ENCODE results near the gene C1orf210.

The C1orf210 gene

DNA sequence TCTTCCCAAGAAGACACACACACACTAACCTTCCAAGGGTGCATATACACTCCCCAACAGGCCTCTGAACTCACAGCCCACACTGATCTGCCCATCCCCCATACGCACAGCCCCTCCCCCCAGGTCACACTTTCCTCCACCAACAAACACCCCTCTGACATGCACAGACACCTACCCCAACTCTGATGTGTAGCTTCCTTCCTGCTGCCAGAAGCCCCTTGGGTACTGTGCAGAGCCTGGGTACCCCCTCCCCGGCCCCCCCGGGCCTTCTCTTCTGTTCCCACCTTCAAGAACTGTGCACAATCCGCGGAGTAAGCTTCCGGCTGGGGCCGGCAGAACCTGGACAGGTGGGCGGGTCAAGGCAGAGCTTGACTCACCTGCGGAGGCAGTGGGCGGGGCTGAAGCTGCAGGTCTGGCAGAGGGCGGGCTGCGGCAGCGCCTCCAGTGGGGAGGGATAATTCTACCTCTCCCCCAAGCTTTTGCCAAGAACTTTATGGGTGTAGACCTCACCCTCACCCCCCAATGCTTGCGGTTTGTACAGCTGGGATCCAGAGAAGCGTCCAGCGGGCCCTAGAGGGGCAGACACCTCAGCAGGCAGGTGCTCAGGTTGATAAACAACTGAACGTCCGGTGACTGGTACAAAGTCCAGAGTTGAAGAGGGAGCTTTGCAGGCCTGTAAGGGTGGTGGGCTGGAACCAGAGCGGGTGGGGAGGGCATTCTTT is at the start of gene C1orf210:
TSS of gene C1orf210 (minus strand) at position 313 of the 722 bp plus-strand sequence. CDS start 2,311 bp downstream, outside the sequence.
- DNase-seq = no peak

DNA sequence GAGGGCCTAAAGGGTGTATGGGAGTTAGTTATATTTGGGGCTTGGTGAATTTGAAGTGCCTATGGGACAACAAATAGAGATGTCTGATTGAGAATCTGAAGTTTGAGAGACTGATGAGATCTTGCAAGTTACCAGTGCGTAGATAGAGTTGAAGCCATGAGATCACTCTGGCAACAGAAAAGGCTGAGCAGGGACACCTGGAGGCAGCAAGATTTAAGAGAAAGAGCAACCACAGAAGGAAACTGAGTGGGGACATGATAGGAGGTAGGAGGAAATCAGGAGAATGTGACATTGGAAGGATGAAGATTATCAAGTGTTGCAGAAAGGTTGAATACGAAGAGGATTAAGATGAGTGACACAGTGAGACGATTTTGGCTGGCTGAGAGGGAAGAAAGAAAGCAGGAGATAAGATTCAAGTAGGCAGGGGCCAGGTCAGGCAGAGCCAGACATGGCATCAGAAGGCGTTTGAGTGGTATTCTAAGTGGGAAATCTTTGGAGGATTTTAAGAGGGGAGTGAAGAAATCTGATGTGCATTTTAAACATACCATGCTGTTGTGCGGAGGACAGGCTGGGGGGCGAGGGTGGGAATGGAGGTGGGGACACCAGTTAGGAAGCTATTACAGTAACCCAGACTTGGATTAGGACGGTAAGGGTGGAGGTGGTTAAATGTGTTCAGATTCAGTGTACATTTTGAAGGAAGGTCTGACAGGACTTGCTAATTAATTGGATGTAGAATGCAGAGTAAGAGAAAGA is 49.2 kb upstream of the C1orf210 start:
- no peak for DNase-seq

DNA sequence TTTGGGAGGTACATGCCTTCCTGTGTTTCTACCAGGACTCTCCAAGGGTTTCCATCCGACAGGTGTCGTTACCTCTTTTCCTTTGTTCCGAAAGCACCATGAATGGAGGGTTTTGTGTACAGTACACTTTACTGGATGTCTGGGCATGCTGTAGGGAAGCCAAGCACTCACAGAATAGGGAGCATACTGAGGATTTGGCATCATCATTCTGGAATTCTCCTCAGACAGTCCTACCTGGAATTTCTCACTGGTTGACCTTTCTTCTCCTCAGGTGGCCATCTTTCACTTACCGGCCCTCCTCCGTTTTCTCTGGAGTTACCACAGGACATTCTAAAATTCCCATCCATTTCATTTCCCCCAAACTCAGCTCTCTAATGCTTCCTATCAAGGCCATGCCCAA is 46.3 kb upstream of the C1orf210 start:
- DNase-seq = no peak

DNA sequence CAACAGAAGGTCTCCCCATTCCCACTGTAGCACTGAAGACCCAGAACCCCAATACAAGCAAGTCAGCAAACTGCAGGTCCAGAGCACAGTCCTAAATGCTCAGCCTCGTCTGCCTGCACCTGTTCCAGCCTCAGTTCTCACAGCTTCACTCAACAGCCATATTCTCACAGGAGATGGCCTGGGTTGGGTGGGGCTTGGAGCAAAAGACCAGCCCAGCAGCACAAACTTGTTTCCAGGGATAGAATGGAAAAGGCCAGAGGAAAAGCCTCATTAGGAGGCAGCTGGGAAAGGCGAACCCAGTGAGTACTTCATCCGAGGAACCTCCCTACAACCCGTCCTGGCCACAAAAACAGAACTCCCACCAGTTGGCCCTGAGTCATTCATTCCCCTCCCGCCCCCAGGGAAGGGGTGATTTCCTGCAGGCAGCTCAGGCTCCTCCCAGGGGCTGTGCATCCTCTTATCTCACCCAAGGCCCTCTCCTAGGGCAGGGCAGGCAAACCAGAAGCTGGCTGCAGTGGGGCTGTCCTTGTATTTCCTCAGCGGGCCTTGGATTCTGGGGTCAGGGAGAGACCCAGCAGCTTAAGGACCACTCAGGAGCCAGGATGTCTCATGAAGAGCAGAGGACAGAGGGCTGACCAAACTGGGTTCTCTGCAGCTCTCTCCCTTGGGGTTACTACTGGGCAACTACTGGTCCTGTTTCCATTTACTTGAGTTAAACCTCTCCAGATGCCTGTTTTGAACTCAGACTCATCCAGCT is 44.8 kb upstream of the C1orf210 start:
- peak; percentile 29 for DNase-seq

DNA sequence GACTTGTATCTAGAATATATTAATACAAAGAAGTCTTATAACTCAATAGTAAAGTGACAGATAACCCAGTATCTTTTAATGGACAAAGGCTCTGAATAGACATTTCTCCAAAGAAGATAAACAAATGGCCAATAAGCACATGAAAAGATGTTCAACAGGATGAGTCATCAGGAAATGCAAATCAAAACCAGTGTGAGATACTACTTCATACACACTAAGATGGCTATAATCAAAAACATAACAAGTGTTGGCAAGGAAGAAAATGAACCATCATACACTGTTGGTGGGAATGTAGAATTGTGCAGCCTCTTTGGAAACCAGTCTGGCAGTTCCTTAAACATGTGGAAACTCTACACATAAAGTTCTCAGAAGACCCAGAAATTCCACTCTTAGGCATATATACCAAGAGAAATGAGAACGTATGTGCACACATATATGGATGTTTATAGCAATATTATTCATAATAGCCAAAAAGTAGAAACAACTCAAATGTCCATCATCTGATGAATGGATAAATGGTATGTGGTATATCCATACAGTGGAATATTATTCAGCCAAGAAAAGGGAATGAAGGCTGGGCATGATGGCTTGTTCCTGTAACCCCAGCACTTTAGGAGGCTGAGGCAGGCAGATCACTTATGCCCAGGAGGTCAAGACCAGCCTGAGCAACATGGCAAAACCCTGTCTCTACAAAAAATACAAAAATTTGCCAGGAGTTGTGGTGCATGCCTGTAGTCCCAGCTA is 42.3 kb upstream of the C1orf210 start:
- no peak for DNase-seq

DNA sequence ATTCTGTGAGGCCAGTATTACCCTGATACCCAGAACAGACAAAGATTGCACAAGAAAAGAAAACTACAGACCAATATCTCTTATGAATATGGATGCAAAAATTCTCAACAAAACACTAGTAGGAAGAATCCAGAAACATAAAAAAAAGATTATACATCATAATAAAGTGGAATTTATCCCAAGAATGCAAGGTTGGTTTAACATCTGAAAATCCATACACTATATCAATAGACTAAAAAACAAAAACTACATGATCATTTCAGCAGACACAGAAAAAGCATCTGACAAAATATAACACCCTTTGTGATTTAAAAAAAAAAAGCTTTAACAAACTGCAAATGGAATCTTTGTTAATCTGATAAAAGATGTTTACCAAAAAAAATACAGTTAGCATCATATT is 40.0 kb upstream of the C1orf210 start:
- DNase-seq = no peak

DNA sequence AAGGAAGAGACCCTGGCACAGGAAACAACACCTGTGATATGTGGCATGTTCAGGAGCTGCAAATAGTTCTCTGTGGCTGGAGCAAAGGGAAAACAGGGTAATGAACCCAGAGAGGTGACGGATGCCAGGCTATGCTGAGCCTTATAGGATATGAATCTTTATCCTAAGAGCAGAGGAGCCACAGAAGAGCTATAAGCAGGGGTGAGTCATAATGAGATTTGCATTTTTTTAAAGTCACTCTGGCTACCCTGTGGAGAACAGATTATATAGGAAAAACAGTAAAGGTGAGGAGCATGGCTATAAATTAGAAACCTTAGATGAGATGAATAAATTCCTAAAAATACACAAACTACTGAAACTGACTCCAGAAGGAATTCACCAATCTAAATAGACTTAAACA is 39.4 kb upstream of the C1orf210 start:
- no peak for DNase-seq

DNA sequence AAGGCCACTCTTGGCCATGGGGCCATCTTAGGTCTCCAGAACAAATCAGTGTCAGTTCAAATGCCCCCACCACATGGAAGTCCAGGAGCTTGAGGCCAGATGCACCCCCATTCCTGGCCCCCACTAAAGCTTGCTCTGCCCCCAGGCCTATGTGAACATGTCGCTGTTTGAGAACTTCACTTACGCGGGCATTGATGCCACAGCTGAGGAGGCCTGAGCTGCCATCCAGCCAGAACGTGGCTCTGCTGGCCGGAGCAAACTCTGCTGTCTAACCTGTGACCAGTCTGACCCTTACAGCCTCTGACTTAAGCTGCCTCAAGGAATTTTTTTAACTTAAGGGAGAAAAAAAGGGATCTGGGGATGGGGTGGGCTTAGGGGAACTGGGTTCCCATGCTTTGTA is 37.1 kb upstream of the C1orf210 start:
- DNase-seq = no peak

DNA sequence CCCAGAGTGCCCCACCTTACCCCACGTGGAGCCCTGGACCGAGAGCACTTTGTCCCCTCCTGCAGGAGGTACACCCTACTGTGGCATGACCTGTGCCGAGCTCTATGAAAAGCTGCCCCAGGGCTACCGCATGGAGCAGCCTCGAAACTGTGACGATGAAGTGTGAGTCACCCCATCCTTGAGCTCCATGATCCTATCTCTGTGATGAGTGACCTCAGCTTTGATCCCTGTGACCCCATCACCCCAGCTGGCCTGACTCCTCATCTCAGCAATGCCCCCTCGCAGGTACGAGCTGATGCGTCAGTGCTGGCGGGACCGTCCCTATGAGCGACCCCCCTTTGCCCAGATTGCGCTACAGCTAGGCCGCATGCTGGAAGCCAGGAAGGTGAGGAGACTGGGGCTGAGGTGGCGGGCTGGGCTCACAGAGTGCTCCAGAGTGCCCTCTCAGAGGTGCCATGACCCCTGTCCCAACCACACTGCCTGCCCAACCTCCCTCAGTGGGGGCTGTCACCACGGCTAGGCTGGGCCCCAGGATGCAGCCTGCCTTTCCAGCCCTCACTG is 36.0 kb upstream of the C1orf210 start:
- DNase-seq = no peak

DNA sequence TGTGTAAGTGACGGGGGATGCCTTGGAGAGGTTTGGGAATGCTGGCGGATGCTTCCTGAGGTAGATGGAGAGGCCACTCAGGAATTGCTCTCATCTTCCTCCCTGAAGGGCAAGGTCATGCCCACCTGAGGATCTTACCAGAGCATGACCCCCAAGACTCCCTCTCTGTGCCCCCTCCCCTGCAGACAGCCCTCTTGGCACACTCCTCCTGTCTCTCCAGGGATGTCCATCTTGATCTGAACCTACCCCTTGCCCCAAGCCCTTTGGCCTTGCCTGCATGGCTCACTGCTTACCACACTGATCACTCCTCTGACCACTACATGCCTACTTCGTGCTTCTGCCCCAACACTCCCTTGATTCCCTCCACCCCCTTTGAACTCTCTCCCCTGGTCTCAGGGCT is 34.4 kb upstream of the C1orf210 start:
- no peak for DNase-seq

DNA sequence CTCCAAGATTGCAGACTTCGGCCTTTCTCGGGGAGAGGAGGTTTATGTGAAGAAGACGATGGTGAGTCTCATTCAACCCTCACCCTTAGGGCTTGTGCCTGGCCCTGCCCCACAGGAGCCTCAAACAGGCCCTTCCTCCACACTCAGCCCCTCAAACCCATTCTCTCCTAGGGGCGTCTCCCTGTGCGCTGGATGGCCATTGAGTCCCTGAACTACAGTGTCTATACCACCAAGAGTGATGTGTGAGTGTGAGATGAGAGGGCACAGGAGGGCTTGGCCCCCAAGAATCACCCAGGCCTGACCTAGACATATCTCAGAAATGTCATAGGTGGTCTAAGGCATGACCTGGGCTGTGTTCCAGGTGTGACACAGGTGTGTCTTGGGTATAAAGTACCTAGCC is 33.9 kb upstream of the C1orf210 start:
- no peak for DNase-seq

DNA sequence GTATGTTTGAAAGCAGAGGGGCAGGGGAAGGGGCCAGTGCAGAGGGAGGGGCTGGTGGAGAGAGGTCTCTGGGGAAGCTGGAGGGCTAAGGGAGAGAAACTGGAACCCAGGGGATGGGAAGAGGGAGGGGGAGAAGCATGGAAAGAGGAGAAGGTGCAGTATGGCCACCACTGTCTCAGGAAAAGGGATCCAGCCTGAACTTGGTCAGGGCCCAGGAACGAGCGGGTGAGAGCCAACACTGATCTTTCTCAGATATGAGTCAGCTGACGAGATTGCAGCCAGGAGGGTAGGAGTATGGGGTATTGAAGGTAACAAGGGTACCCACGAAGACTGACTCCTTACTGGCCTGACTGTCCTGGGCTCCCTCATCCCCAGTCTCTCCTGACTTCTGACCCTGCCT is 33.5 kb upstream of the C1orf210 start:
- no peak for DNase-seq

DNA sequence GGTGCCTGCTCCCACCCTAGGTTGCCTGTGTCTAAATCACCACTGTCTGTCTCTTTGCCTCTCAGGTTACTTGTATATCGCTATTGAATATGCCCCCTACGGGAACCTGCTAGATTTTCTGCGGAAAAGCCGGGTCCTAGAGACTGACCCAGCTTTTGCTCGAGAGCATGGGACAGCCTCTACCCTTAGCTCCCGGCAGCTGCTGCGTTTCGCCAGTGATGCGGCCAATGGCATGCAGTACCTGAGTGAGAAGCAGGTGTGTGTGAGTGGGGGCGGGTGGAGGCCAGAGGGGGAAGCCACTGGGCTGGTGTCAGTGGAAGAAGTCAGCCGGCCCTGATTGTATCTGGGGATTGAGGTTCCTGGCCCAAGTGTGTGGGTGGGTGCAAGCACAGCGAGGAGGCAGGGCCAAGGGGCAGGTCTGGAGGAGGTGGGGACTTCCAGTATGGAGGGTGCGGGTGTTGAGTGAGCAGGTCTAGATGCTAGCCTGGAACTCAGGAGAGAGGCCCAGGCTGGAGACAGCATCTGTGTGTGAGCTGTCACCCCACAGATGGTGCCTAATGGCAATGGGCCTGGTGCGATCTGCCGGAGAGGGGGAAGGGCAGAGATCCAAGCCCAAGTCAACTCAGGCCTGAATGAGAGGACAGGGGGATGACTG is 32.6 kb upstream of the C1orf210 start:
- no peak for DNase-seq

DNA sequence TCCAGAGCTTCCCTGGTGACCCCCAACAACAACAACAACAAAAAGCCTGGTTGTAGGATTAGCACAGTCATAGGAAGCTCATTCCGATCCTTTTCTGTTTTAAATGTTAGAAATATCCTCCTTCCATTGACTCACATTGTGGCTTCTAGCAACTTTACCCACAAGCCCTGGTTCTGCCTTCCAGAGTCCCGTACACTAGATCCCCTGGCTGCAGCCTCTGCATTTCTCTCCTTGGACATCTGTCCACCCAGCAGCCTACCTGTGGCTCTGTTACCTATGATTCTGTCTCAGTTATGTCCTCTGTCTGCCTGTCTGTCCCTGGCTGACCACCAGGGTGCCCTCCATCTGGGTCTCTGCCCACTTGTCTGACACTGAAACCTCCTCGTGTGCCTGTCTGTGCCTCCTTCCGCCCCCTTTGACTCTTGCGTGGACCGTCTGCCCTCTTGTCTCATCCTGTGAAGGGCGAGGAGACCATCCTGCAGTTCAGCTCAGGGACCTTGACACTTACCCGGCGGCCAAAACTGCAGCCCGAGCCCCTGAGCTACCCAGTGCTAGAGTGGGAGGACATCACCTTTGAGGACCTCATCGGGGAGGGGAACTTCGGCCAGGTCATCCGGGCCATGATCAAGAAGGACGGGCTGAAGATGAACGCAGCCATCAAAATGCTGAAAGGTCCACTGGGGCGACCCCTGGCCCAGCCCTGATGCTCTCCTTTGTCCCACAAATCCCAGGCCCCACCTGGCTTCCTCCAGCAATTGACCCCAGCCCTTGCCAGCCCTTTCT is 31.5 kb upstream of the C1orf210 start:
- DNase-seq = no peak

DNA sequence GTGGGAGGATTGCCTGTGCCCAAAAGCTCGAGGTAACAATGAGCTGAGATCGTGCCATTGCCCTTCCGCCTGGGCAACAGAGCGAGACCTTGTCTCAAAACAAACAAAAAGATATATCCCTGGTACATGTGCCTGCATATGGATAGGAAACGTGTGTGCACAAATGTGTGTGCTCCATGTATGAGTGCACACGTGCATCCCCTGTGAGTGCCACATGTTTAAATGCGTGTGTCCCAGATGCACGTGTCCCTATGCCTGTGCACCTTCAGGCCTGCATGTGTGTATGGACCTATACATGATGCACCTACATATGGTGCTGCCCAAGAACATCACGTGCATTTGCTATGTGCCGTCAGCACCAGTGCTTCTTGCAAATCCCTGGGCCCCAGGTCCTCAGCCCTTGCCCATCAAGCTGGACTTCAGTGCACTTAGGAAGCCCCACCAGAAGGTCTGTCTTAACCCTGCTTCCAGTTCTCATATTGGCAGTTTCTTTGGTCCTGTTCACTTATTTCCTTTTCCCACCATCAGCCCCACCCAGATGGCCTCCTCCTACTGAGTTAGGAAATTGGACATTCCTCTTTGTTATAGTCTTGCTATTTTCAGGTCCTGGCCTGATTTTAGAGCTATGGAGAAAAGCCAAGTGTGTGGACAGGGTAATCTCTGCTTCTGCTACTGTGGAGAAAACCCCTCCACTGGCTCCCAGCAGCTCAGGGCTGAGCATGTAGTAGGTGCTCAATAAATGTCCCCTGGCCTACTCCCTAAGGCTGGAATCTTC is 30.8 kb upstream of the C1orf210 start:
- no peak for DNase-seq

DNA sequence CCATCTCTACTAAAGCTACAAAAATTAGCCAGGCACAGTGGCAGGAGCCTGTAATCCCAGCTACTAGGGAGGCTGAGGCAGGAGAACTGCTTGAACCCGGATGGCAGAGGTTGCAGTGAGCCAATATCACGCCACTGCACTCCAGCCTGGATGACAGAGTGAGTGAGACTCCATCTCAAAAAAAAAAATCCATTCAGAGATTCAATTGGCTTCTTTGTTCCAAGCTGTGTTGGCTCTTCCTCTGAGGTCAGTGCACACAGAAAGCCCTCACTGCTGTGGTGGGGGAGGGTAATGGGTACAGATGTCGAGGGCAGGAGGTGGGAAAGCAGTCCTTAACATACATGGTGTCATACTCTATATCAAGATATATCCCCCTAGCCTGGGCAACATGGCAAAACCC is 30.1 kb upstream of the C1orf210 start:
- no peak for DNase-seq

DNA sequence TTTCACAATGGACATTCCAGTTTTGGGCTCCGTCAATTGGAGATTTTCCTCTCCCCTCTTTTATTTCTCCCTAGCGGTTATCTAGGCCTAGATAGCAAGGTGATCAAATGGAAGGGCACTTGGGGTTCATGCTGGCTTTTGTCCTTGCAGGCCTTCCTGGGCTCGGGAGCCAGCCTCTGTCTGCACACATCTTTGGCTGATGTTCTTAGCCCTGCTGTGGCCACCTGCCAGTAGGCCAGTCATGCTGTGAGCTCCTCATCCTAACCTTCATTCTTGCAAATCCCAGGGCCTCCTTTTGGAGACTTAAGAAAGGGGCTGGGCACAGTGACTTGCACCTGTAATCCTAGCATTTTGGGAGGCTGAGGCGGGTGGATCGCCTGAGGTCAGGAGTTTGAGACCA is 28.9 kb upstream of the C1orf210 start:
- DNase-seq = no peak

DNA sequence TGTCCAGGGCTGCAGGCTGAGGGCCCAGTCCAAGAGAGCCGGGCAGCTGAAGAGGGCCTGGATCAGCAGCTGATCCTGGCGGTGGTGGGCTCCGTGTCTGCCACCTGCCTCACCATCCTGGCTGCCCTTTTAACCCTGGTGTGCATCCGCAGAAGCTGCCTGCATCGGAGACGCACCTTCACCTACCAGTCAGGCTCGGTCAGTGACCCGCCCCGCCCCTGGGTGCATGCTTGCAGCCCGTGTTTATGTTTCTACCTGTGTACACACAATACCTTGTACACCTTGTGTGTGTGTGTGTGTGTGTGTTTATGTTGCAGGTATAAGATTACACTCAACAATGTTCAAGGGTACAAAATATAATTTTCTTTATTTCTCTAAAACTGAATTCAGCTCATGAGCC is 28.4 kb upstream of the C1orf210 start:
- DNase-seq = no peak

DNA sequence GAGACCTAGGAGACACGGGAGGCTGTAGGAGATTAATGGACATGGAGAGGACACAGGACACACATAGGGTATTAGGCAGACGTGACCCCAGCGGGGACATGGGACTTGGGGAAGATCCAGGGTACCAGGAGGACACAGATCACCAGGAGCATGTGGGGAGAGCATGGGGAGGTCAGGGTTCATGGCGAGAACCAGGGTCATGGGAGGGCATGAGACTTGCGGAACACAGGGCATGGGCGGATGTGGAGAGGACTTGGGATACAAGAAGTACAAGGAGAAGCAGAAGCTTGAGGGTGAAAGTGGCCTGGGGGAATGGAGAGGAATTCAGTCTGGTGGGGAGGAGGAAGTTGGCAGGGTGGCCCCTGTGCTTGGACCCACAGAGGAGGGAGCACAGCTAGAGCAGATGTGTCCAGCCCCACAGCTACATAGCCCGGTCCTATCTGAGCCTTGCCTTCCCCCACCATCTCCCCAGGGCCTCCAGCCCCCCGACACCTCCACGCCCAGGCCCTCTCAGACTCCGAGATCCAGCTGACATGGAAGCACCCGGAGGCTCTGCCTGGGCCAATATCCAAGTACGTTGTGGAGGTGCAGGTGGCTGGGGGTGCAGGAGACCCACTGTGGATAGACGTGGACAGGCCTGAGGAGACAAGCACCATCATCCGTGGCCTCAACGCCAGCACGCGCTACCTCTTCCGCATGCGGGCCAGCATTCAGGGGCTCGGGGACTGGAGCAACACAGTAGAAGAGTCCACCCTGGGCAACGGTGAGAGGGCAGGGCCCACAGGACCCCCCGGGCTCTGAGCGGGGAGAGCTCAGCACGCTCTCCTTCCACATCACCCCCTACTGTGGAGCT is 27.5 kb upstream of the C1orf210 start:
- no peak for DNase-seq

DNA sequence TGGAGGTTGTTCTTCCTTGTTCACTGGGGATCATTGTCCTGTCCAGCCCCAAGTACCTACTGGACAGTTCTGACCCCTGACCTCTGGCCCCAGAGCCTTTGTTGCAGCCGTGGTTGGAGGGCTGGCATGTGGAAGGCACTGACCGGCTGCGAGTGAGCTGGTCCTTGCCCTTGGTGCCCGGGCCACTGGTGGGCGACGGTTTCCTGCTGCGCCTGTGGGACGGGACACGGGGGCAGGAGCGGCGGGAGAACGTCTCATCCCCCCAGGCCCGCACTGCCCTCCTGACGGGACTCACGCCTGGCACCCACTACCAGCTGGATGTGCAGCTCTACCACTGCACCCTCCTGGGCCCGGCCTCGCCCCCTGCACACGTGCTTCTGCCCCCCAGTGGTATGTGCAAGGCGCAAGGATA is 26.8 kb upstream of the C1orf210 start:
- DNase-seq = no peak
